Kidney glomerular epithelial cell (primary cell): ENCODE data around the gene ONECUT2.

ENCODE experiments used
- DNase-seq: peaks from one replicate; lab custom pipeline; 2025; lab: John Stamatoyannopoulos, UW

Gene ONECUT2

GRCh38 chr18:57529151-57529550, 94.0 kb downstream of the ONECUT2 start:
- DNase-seq: no peak

- DNase-seq: no peak
Observed at GRCh38 chr18:57533006-57533867, 98.1 kb downstream of the ONECUT2 start.

- DNase-seq: no peak
Observed at GRCh38 chr18:57533868-57534510, 98.8 kb downstream of the ONECUT2 start.

- DNase-seq: no peak
Observed at GRCh38 chr18:57534511-57534909, 99.3 kb downstream of the ONECUT2 start.

- DNase-seq: no peak
Observed at GRCh38 chr18:57538614-57539013, 103.4 kb downstream of the ONECUT2 start.

GRCh38 chr18:57539702-57540101, 104.5 kb downstream of the ONECUT2 start:
- DNase-seq: no peak
